ENCODE data around the gene IGF1.

Gene IGF1

DNA sequence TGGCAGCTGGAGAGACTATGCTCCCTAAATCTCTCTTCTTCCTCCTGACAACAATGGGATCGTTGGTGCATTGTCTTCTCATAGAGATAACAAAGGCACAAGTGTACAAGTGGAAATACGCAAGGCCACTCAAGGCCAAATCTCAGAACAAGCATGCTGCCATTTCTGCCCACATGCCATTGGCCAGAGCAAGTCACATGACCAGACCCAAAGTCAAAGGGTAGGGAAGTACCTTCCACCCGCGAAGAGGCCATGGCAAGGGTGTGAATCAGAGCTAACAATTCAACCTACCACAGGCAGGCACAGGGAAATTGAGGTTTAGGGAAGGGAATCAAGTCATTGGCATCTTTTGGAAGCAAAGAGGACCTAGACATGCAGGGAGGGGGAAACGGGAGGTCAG, 38.5 kb upstream of the IGF1 start:
- TF ChIP-seq, protein P1, sequence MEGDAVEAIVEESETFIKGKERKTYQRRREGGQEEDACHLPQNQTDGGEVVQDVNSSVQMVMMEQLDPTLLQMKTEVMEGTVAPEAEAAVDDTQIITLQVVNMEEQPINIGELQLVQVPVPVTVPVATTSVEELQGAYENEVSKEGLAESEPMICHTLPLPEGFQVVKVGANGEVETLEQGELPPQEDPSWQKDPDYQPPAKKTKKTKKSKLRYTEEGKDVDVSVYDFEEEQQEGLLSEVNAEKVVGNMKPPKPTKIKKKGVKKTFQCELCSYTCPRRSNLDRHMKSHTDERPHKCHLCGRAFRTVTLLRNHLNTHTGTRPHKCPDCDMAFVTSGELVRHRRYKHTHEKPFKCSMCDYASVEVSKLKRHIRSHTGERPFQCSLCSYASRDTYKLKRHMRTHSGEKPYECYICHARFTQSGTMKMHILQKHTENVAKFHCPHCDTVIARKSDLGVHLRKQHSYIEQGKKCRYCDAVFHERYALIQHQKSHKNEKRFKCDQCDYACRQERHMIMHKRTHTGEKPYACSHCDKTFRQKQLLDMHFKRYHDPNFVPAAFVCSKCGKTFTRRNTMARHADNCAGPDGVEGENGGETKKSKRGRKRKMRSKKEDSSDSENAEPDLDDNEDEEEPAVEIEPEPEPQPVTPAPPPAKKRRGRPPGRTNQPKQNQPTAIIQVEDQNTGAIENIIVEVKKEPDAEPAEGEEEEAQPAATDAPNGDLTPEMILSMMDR (IDR thresholded peaks at IDR 0.05; ENCODE audit: low read depth, low read length), result no peak
- Histone ChIP-seq H3K36me3 (no peaks in the 10 kb centered on the region), H3K27me3 (ENCODE audit: insufficient read depth, low read depth, severe bottlenecking) (no peaks in the 10 kb centered on the region), H3K4me3 (ENCODE audit: low read depth, low read length) (no peak overlapping the region), H3K9me3 (ENCODE audit: severe bottlenecking) (no peaks in the 10 kb centered on the region), H3K27ac (no peak overlapping the region)
- no peak for DNase-seq

DNA sequence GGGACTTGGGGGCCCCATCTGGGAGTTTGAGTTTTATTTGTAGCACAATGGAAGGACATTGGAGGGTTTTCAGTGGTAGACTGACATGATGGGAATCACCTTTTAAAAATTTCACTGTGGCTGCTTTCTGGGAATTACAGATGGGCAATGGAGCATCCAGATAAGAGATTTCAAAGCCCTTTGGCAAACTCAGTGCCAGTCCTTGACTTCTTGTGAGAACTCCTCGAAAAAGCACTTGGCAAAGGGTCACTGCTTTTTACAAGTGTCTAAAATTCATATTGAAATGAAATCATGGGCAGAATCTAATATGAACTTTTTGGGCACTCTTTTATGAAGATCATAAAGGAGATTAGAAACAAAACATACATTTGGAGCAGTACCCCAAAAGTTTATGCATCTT, 34.3 kb upstream of the IGF1 start:
- H3K27ac ChIP-seq, result no peak overlapping the region
- TF ChIP-seq, protein P1 (IDR thresholded peaks at IDR 0.05; ENCODE audit: low read depth, low read length), result no peak
- H3K4me3 ChIP-seq (ENCODE audit: low read depth, low read length), result no peak overlapping the region
- DNase-seq, result no peak
- no peaks in the 10 kb centered on the region for H3K36me3 ChIP-seq
- H3K27me3 ChIP-seq (ENCODE audit: insufficient read depth, low read depth, severe bottlenecking), result no peaks in the 10 kb centered on the region
- H3K9me3 ChIP-seq (ENCODE audit: severe bottlenecking), result no peaks in the 10 kb centered on the region

DNA sequence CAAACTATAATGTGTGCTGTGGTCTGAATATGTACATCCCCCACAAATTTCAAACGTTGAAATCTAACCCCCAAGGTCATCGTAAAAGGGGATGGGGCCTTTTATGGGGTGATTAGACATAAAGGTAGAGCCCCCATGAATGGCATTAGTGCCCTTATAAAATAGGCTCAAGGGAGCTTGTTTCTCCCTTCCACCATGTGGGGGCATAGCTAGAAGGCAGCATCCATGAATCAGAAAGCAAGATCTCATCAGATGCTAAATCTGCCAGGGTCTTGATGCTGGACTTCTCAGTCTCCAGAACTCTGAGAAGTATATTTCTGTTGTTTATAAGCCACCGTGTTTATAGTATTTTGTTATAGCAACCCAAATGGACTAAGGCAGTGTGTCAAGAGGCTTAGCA, 33.4 kb upstream of the IGF1 start:
- TF ChIP-seq, protein P1 (IDR thresholded peaks at IDR 0.05; ENCODE audit: low read depth, low read length), result no peak
- DNase-seq, result no peak
- H3K27me3 ChIP-seq (ENCODE audit: insufficient read depth, low read depth, severe bottlenecking), result no peaks in the 10 kb centered on the region
- H3K4me3 ChIP-seq (ENCODE audit: low read depth, low read length), result no peak overlapping the region
- no peak overlapping the region for H3K27ac ChIP-seq
- no peaks in the 10 kb centered on the region for H3K36me3 ChIP-seq
- H3K9me3 ChIP-seq (ENCODE audit: severe bottlenecking), result no peaks in the 10 kb centered on the region

DNA sequence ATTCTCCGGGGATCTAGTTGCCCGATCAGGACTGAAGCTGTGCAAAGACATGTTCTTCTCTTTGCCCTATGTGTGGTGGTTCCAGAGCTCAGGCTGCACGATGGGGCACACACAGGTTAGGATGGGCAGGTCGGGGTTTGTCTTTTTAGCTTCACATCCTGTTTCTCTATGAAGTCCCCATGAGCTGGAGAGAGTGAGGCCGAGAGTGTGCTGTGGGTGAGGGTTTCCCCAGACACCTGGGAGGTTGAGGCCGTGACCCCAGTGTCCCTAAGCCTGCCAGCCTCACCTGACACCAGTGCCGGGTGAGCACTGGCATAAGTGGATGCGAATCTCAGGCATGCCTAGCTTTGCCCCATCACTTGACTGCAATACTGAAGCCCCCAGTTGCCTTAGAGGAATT, 32.9 kb upstream of the IGF1 start:
- TF ChIP-seq, protein P1 (IDR thresholded peaks at IDR 0.05; ENCODE audit: low read depth, low read length), result no peak
- Histone ChIP-seq H3K27me3 (ENCODE audit: insufficient read depth, low read depth, severe bottlenecking) (no peaks in the 10 kb centered on the region), H3K27ac (no peak overlapping the region), H3K36me3 (no peaks in the 10 kb centered on the region), H3K9me3 (ENCODE audit: severe bottlenecking) (no peaks in the 10 kb centered on the region), H3K4me3 (ENCODE audit: low read depth, low read length) (no peak overlapping the region)
- DNase-seq, result no peak

GRCh38 chr12:102512523-102512922, 32.2 kb upstream of the IGF1 start:
- DNase-seq, result no peak
- TF ChIP-seq, protein P1 (IDR thresholded peaks at IDR 0.05; ENCODE audit: low read depth, low read length), result no peak
- H3K27ac ChIP-seq, result no peak overlapping the region
- no peaks in the 10 kb centered on the region for H3K9me3 ChIP-seq (ENCODE audit: severe bottlenecking)
- no peaks in the 10 kb centered on the region for H3K36me3 ChIP-seq
- H3K27me3 ChIP-seq (ENCODE audit: insufficient read depth, low read depth, severe bottlenecking), result no peaks in the 10 kb centered on the region
- H3K4me3 ChIP-seq (ENCODE audit: low read depth, low read length), result no peak overlapping the region

DNA sequence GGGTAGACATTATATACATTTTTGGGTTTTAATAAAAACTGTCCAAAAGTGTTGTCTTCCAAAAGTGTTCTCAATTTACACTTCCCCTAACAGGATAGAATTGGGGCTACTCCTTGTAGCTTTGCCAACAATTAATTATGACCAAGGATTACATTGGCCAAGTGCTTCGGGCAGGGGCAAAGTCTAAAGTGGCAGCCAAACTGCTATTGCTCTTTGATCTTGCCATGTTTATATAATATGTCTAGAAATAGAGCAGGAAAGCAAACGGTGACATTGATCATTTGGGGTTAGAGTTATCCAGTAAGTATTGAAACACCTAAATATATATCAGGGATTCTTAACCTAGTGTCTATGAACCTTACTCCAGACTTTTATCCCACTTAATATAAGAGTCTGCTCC, 31.2 kb upstream of the IGF1 start:
- TF ChIP-seq, protein P1 (IDR thresholded peaks at IDR 0.05; ENCODE audit: low read depth, low read length), result no peak
- no peak for DNase-seq

More for the DNA sequence above, 31.2 kb upstream of the IGF1 start:
- no peak overlapping the region for H3K4me3 ChIP-seq (ENCODE audit: low read depth, low read length)
- no peak overlapping the region for H3K27ac ChIP-seq
- no peaks in the 10 kb centered on the region for H3K36me3 ChIP-seq
- H3K9me3 ChIP-seq (ENCODE audit: severe bottlenecking), result no peaks in the 10 kb centered on the region
- no peaks in the 10 kb centered on the region for H3K27me3 ChIP-seq (ENCODE audit: insufficient read depth, low read depth, severe bottlenecking)
